Keratinocyte (primary cell): Measurements from ENCODE around the gene HCN1. TPM values are rescaled to one million over a fixed set of nuclear protein-coding genes. Genes with fewer than 3 reads are reported as not detected.
"Not testable (repeated sequence)": the region's sequence is repeated elsewhere in the genome, so short reads cannot be mapped to it uniquely, and the experiment has no call there.

Experiments used
- DNase-seq: peaks from one replicate; pipeline ENCODE4 v3.0.0-alpha.2; 2011; ENCODE audit warnings: low read depth, missing footprints, low spot score
- FAIRE-seq: peaks from 2 replicates; lab custom pipeline; 2011; peaks lifted over from hg19 to GRCh38; lab: Jason Lieb, UNC
- H2AFZ ChIP-seq: 2 replicates; pipeline ENCODE4 v1.6.0; 2012; ENCODE audit warnings: low read length, control low read depth, inconsistent platforms; ENCODE audit not compliant: control insufficient read depth
- H3K27ac ChIP-seq: 2 replicates; pipeline ENCODE4 v1.5.1; 2011; ENCODE audit warnings: low read length; ENCODE audit not compliant: control insufficient read depth, insufficient read depth
- H3K27me3 ChIP-seq: 3 replicates; pipeline ENCODE4 v1.6.0; 2011; ENCODE audit warnings: low read length; ENCODE audit not compliant: control insufficient read depth, insufficient read depth; ENCODE audit errors: extremely low read depth
- H3K36me3 ChIP-seq, 2 experiments: 2 replicates in 1 of 2; 3 replicates in 1 of 2; pipeline ENCODE4 v1.5.1; 2011; ENCODE audit warnings: low read length in 2 of 2, mild to moderate bottlenecking in 1 of 2; ENCODE audit not compliant: control insufficient read depth in 2 of 2, insufficient read depth in 2 of 2; ENCODE audit errors: extremely low read depth in 1 of 2
- H3K4me1 ChIP-seq: 3 replicates; pipeline ENCODE4 v1.5.1; 2011; ENCODE audit warnings: low read length; ENCODE audit not compliant: control insufficient read depth, insufficient read depth; ENCODE audit errors: extremely low read depth
- H3K4me2 ChIP-seq: 3 replicates; pipeline ENCODE4 v1.6.0; 2011; ENCODE audit warnings: low read depth, low read length; ENCODE audit not compliant: control insufficient read depth, insufficient read depth; ENCODE audit errors: extremely low read depth
- H3K4me3 ChIP-seq, 3 experiments: fragments of 200-600 bp in 1 of 3; sonication (generic) in 1 of 3; 2 replicates in 2 of 3; 3 replicates in 1 of 3; pipeline ENCODE4 v1.5.1; 2011 to 2016; ENCODE audit warnings: low read length in 3 of 3, mild to moderate bottlenecking in 3 of 3, control low read depth in 2 of 3, inconsistent platforms in 1 of 3, low read depth in 1 of 3, mixed read lengths in 1 of 3, mixed run types in 1 of 3, moderate library complexity in 1 of 3; ENCODE audit not compliant: control insufficient read depth in 2 of 3, insufficient read depth in 2 of 3; ENCODE audit errors: extremely low read depth in 1 of 3
- H3K79me2 ChIP-seq: 2 replicates; pipeline ENCODE4 v1.6.0; 2012; ENCODE audit warnings: low read length; ENCODE audit not compliant: control insufficient read depth, insufficient read depth
- H3K9ac ChIP-seq: 3 replicates; pipeline ENCODE4 v1.6.0; 2011; ENCODE audit warnings: low read length; ENCODE audit not compliant: control insufficient read depth, insufficient read depth; ENCODE audit errors: extremely low read depth
- H3K9me1 ChIP-seq: 3 replicates; pipeline ENCODE4 v1.6.0; 2011; ENCODE audit warnings: low read length; ENCODE audit not compliant: control insufficient read depth, insufficient read depth; ENCODE audit errors: extremely low read depth
- H3K9me3 ChIP-seq: 2 replicates; pipeline ENCODE4 v1.5.1; 2012; ENCODE audit warnings: low read depth, low read length; ENCODE audit not compliant: control insufficient read depth
- H4K20me1 ChIP-seq: 3 replicates; pipeline ENCODE4 v1.6.0; 2011; ENCODE audit warnings: low read length; ENCODE audit not compliant: control insufficient read depth, insufficient read depth; ENCODE audit errors: extremely low read depth
- CTCF ChIP-seq, 3 experiments: IDR thresholded peaks in 1 of 3; conservative IDR thresholded peaks in 1 of 3; optimal IDR thresholded peaks in 1 of 3; 2 replicates in 2 of 3; 3 replicates in 1 of 3; pipeline versions ENCODE3 to v1.5.1; 2011; ENCODE audit warnings: low read length in 3 of 3, mild to moderate bottlenecking in 3 of 3, moderate library complexity in 2 of 3, control low read depth in 1 of 3, inconsistent platforms in 1 of 3; ENCODE audit not compliant: insufficient read depth in 2 of 3; ENCODE audit errors: extremely low read depth in 1 of 3
- EZH2 ChIP-seq: IDR thresholded peaks from one replicate; pipeline ENCODE4 v1.6.1; 2012; ENCODE audit warnings: inconsistent platforms, mild to moderate bottlenecking, low read length, moderate library complexity
- dilution Hi-C: fragments of 300-500 bp; cut with MboI; formaldehyde crosslinking; loops from one replicate; pipeline ENCODE4 v1.7.0; 2020; ENCODE audit warnings: low sequenced_read_pairs; ENCODE audit not compliant: extremely low pct_ligation_motif_present
- polyA plus RNA-seq, 5 experiments: library from polyadenylated mRNA; depleted of rRNA in 3 of 5; stranded (reverse) in 3 of 5; stranded (forward) in 1 of 5; unstranded in 1 of 5; fragments of >200 nt; gene quantifications; 1 replicate in 1 of 5; 2 replicates in 3 of 5; 3 replicates in 1 of 5; pipeline versions ENCODE4 v1.2.1 to v1.2.3, GENCODE V29; 2011 to 2012; ENCODE audit warnings: missing spikeins in 2 of 5, low read depth in 1 of 5, low replicate concordance in 1 of 5

HCN1 gene
- polyA plus RNA-seq, 1 donor (not counting 4 experiments of a cell fraction or from before 2014, with no cell fraction given) = not detected

GRCh38 chr5:45334939-45335338 lies 361.2 kb downstream of the HCN1 start:
- H2AFZ ChIP-seq = no peak overlapping the region
- TF ChIP-seq CTCF (optimal IDR thresholded peaks at IDR 0.05 in 1 of 3, IDR thresholded peaks at IDR 0.05 in 1 of 3, conservative IDR thresholded peaks at IDR 0.05 in 1 of 3; ENCODE audit: extremely low read depth in 1 of 3, insufficient read depth in 2 of 3, low read length in 3 of 3) (no peak), EZH2 (no peak)
- H3K4me1 ChIP-seq = no peaks in the 10 kb centered on the region
- H4K20me1 ChIP-seq = no peaks in the 10 kb centered on the region
- FAIRE-seq (no peak), DNase-seq (no peak)
- no peaks in the 10 kb centered on the region for H3K79me2 ChIP-seq
- no peaks in the 10 kb centered on the region for H3K27me3 ChIP-seq
- H3K36me3 ChIP-seq = no peaks in the 10 kb centered on the region
- H3K27ac ChIP-seq = no peak overlapping the region
- H3K9ac ChIP-seq = no peak overlapping the region
- dilution Hi-C loops = no loop called here
- H3K9me3 ChIP-seq = no peaks in the 10 kb centered on the region
- H3K9me1 ChIP-seq = no peaks in the 10 kb centered on the region
- no peak overlapping the region for H3K4me3 ChIP-seq
- H3K4me2 ChIP-seq = no peak overlapping the region

DNA sequence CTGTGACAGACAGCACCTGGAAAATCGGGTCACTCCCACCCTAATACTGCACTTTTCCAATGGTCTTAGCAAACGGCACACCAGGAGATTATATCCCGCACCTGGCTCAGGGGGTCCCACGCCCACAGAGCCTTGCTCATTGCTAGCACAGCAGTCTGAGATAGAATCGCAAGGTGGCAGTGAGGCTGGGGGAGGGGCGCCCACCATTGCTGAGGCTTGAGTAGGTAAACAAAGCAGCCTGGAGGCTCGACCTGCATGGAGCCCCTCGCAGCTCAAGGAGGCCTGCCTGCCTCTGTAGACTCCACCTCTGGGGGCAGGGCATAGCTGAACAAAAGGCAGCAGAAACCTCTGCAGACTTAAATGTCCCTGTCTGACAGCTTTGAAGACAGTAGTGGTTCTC lies 383.6 kb downstream of the HCN1 start:
- H3K27me3 ChIP-seq, dilution Hi-C loops, FAIRE-seq, H3K27ac ChIP-seq, H3K79me2 ChIP-seq, H2AFZ ChIP-seq, H3K9ac ChIP-seq, DNase-seq, H3K9me3 ChIP-seq, H3K4me1 ChIP-seq, H4K20me1 ChIP-seq, H3K36me3 ChIP-seq, H3K4me3 ChIP-seq, H3K9me1 ChIP-seq, H3K4me2 ChIP-seq: not testable (repeated sequence)

GRCh38 chr5:45295231-45295630 lies 400.9 kb downstream of the HCN1 start:
- Histone ChIP-seq H4K20me1 (no peaks in the 10 kb centered on the region), H3K27ac (no peak overlapping the region), H3K4me2 (no peak overlapping the region), H2AFZ (no peak overlapping the region), H3K9me3 (no peaks in the 10 kb centered on the region), H3K36me3 (no peaks in the 10 kb centered on the region), H3K79me2 (no peaks in the 10 kb centered on the region), H3K4me3 (no peak overlapping the region), H3K9me1 (no peaks in the 10 kb centered on the region), H3K4me1 (no peaks in the 10 kb centered on the region), H3K9ac (no peak overlapping the region), H3K27me3 (no peaks in the 10 kb centered on the region)
- dilution Hi-C loops = no loop called here
- DNase-seq (no peak), FAIRE-seq (no peak)
- TF ChIP-seq CTCF (optimal IDR thresholded peaks at IDR 0.05 in 1 of 3, IDR thresholded peaks at IDR 0.05 in 1 of 3, conservative IDR thresholded peaks at IDR 0.05 in 1 of 3; ENCODE audit: extremely low read depth in 1 of 3, insufficient read depth in 2 of 3, low read length in 3 of 3) (no peak), EZH2 (no peak)
